DOHH2 (cell line): Measurements from ENCODE around the gene RECQL5.

ENCODE experiments used
- CTCF ChIP-seq: fragments of 200-600 bp; sonication (generic); IDR thresholded peaks from one replicate; pipeline ENCODE4 v1.5.1; 2014; ENCODE audit warnings: antibody characterized with exemption, mild to moderate bottlenecking, low read depth, low read length; ENCODE audit not compliant: poor library complexity, severe bottlenecking
- EZH2phosphoT487 ChIP-seq: fragments of 200-600 bp; sonication (generic); IDR thresholded peaks from 2 replicates; pipeline ENCODE4 v1.6.1; 2017; ENCODE audit warnings: borderline replicate concordance, mild to moderate bottlenecking, antibody characterized with exemption, low read length, moderate library complexity, mixed read lengths

GRCh38 chr17:75654176-75654575 is 12.8 kb downstream of the RECQL5 start:
- TF ChIP-seq EZH2phosphoT487 (no peak), CTCF (no peak)
